Subcutaneous adipose tissue (tissue), 4 donors: Measurements from ENCODE around the gene PRKCH. TPM values are rescaled to one million over a fixed set of nuclear protein-coding genes. Genes with fewer than 3 reads are reported as not detected.

Experiments used
- total RNA-seq, 4 donors: library from RNA; depleted of rRNA; stranded (reverse); fragments of >200 nt; gene quantifications; one replicate each; pipeline ENCODE4 v1.1.0, GENCODE V29; 2016
- TF ChIP-seq, protein P1 (sequence below): fragments of 450-650 bp; IDR thresholded peaks from one replicate; pipeline ENCODE4 v1.5.1; 2016; ENCODE audit warnings: low read depth, mild to moderate bottlenecking, control low read depth, antibody characterized with exemption, moderate library complexity

Gene PRKCH
- total RNA-seq, 4 donors from 2014 or later, result 25.8 to 46.3 (median 36.4) TPM

- TF ChIP-seq, protein P1, sequence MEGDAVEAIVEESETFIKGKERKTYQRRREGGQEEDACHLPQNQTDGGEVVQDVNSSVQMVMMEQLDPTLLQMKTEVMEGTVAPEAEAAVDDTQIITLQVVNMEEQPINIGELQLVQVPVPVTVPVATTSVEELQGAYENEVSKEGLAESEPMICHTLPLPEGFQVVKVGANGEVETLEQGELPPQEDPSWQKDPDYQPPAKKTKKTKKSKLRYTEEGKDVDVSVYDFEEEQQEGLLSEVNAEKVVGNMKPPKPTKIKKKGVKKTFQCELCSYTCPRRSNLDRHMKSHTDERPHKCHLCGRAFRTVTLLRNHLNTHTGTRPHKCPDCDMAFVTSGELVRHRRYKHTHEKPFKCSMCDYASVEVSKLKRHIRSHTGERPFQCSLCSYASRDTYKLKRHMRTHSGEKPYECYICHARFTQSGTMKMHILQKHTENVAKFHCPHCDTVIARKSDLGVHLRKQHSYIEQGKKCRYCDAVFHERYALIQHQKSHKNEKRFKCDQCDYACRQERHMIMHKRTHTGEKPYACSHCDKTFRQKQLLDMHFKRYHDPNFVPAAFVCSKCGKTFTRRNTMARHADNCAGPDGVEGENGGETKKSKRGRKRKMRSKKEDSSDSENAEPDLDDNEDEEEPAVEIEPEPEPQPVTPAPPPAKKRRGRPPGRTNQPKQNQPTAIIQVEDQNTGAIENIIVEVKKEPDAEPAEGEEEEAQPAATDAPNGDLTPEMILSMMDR, result no peak
Observed at GRCh38 chr14:61417883-61418455, 96.6 kb downstream of the PRKCH start.

DNA sequence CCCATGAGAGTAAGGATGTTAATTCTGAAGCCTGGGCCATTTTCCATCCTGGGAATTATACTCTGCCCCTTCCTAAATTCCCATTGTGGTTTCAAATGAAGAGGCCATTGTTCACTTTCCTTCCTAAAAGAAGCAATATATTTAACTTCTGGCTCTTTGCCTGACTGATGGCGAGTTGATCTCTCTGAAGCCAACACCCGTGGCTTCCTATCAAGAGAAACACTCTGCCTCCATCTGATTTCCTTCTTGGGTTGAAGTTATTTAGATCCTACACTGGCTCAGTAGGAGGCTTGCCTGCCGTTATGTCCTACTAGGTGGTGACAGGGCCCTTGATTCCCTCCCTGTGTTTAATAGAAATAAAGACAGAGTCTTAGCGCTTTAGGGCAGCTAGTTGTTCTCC lies 97.4 kb downstream of the PRKCH start:
- TF ChIP-seq, protein P1, result no peak

GRCh38 chr14:61419201-61419600 lies 97.8 kb downstream of the PRKCH start:
- TF ChIP-seq, protein P1, result no peak

DNA sequence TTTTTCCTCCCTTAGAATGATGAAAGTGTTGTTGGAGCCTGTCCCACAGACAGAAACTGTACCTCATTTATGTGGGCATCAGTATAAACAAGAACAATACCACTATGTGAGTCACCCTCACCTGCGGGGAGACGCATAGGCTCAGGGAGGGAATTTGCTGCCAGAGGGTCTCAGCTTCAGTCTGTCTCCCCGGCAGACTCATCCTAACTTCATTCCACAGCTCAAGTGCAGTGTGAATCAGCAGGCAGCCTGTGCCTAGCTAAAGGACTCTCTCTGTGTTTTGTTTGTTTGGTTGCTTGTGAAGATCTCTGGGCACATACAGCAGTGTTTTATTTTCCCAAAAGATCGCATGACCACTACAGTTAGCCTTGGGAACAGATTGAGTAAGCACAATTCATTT lies 98.9 kb downstream of the PRKCH start:
- TF ChIP-seq, protein P1, result no peak

DNA sequence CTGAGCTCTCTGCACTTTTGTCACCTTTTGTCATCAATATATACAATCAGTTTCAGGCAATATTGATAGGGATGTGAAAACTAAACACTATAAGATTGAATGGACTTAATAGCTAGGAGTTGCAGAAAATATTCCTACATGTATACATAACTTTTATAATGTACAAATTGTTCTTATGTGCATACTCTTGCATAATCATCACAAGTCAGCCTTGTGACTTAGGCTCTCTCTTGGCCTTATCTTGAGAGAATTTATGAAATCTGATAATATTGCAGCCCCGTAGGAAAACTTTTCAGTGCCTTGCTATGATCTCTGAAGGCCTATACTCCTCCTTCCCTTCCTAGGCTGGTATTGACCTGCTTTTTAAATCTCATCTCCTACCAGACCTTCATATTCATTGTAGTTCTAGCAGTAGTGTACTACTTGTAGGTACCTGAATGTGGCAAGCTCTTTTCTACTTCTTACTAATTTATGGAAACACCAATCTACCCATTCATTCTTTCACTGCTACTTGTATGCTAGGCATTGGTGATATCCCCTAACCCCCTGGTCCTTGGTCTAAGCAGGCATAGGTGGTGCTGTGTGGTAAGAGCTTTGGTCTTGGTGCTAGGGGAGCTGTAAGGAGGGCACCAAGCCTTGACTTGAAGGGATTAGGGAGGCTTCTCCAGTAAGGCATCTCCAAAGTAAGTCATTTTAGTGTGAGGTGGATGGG lies 100.0 kb downstream of the PRKCH start:
- TF ChIP-seq, protein P1, result no peak

- TF ChIP-seq, protein P1, result no peak
Observed at GRCh38 chr14:61426048-61426447, 104.7 kb downstream of the PRKCH start.

- TF ChIP-seq, protein P1, result no peak
Observed at GRCh38 chr14:61428261-61428660, 106.9 kb downstream of the PRKCH start.
